ENCODE measurements around the gene MAST4. TPM values are rescaled to one million over a fixed set of nuclear protein-coding genes. Genes with fewer than 3 reads are reported as not detected.

Gene MAST4
- total RNA-seq, 1 donor from 2014 or later: 22.3 TPM

GRCh38 chr5:67094476-67095300, 498.5 kb downstream of the MAST4 start:
- Mint-ChIP-seq H3K27ac (ENCODE audit: unreplicated experiment) (peak overlapping the region; percentile 96), H3K36me3 (ENCODE audit: low read depth, unreplicated experiment) (peaks cover 2% of the 10 kb centered on the region), H3K9me3 (ENCODE audit: unreplicated experiment) (no peaks in the 10 kb centered on the region), H3K4me1 (ENCODE audit: low read depth, unreplicated experiment) (peaks cover 42% of the 10 kb centered on the region), H3K4me3 (ENCODE audit: unreplicated experiment) (peak overlapping the region; percentile 55), H3K27me3 (ENCODE audit: low read depth, unreplicated experiment) (no peaks in the 10 kb centered on the region)
- H3K4me2 ChIP-seq (ENCODE audit: low read length): peak overlapping the region; percentile 75
- H3K4me1 ChIP-seq (ENCODE audit: insufficient read depth, low read length): peaks cover 28% of the 10 kb centered on the region
- no peak overlapping the region for H3K4me3 ChIP-seq (ENCODE audit: insufficient read depth, low read depth, low read length)
- H2AFZ ChIP-seq (ENCODE audit: low read depth, low read length): peak overlapping the region; percentile 19
- H3K9ac ChIP-seq (ENCODE audit: low read length): peak overlapping the region; percentile 46
- peaks cover 11% of the 10 kb centered on the region for H3K79me2 ChIP-seq (ENCODE audit: insufficient read depth, low read length)
- H4K20me1 ChIP-seq (ENCODE audit: insufficient read depth, low read length): no peaks in the 10 kb centered on the region
- H3K27me3 ChIP-seq (ENCODE audit: insufficient read depth, low read length): no peaks in the 10 kb centered on the region
- TF ChIP-seq CTCF (IDR thresholded peaks at IDR 0.05; ENCODE audit: insufficient read depth, low read depth, low read length) (no peak), EZH2 (IDR thresholded peaks at IDR 0.05; ENCODE audit: insufficient read depth, low read length) (no peak)
- no peaks in the 10 kb centered on the region for H3K9me3 ChIP-seq (ENCODE audit: insufficient read depth, low read depth, low read length)
- DNase-seq (ENCODE audit: low read depth) (peak; percentile 80), FAIRE-seq (peak; percentile 49)
- peak overlapping the region; percentile 72 for H3K27ac ChIP-seq (ENCODE audit: low read depth, low read length)
- peaks cover 3% of the 10 kb centered on the region for H3K36me3 ChIP-seq (ENCODE audit: insufficient read depth, low read length)

GRCh38 chr5:67095346-67096171, 499.4 kb downstream of the MAST4 start:
- Mint-ChIP-seq H3K4me1 (ENCODE audit: low read depth, unreplicated experiment) (peaks cover 42% of the 10 kb centered on the region), H3K27ac (ENCODE audit: unreplicated experiment) (peak overlapping the region; percentile 96), H3K36me3 (ENCODE audit: low read depth, unreplicated experiment) (peaks cover 2% of the 10 kb centered on the region), H3K4me3 (ENCODE audit: unreplicated experiment) (no peak overlapping the region), H3K9me3 (ENCODE audit: unreplicated experiment) (no peaks in the 10 kb centered on the region), H3K27me3 (ENCODE audit: low read depth, unreplicated experiment) (no peaks in the 10 kb centered on the region)
- H3K9ac ChIP-seq (ENCODE audit: low read length): peak overlapping the region; percentile 46
- peak overlapping the region; percentile 75 for H3K4me2 ChIP-seq (ENCODE audit: low read length)
- H3K36me3 ChIP-seq (ENCODE audit: insufficient read depth, low read length): peaks cover 3% of the 10 kb centered on the region
- no peak for TF ChIP-seq EZH2 (IDR thresholded peaks at IDR 0.05; ENCODE audit: insufficient read depth, low read length)
- no peak for TF ChIP-seq CTCF (IDR thresholded peaks at IDR 0.05; ENCODE audit: insufficient read depth, low read depth, low read length)
- peak overlapping the region; percentile 72 for H3K27ac ChIP-seq (ENCODE audit: low read depth, low read length)
- no peaks in the 10 kb centered on the region for H3K27me3 ChIP-seq (ENCODE audit: insufficient read depth, low read length)
- H3K4me1 ChIP-seq (ENCODE audit: insufficient read depth, low read length): peaks cover 27% of the 10 kb centered on the region
- no peaks in the 10 kb centered on the region for H4K20me1 ChIP-seq (ENCODE audit: insufficient read depth, low read length)
- H3K4me3 ChIP-seq (ENCODE audit: insufficient read depth, low read depth, low read length): no peak overlapping the region
- peak overlapping the region; percentile 19 for H2AFZ ChIP-seq (ENCODE audit: low read depth, low read length)
- DNase-seq (ENCODE audit: low read depth) (peak; percentile 23), FAIRE-seq (no peak)
- no peaks in the 10 kb centered on the region for H3K9me3 ChIP-seq (ENCODE audit: insufficient read depth, low read depth, low read length)
- H3K79me2 ChIP-seq (ENCODE audit: insufficient read depth, low read length): peaks cover 10% of the 10 kb centered on the region
